AG09309 (cell line): Measurements from ENCODE around the gene FGA.

Experiments
- DNase-seq: peaks from one replicate; pipeline ENCODE4 v3.0.0-alpha.2; 2010; ENCODE audit warnings: low read depth
- H3K4me3 ChIP-seq: 2 replicates; pipeline ENCODE4 v1.5.1; 2011; ENCODE audit warnings: mild to moderate bottlenecking, low read depth, low read length, moderate library complexity; ENCODE audit not compliant: control insufficient read depth
- TF ChIP-seq, protein P1 (sequence below): IDR thresholded peaks from 2 replicates; pipeline ENCODE4 v1.5.1; 2011; ENCODE audit warnings: mild to moderate bottlenecking, low read depth, low read length, inconsistent platforms; ENCODE audit not compliant: insufficient read depth, control insufficient read depth; ENCODE audit errors: missing control alignments

FGA gene

DNA sequence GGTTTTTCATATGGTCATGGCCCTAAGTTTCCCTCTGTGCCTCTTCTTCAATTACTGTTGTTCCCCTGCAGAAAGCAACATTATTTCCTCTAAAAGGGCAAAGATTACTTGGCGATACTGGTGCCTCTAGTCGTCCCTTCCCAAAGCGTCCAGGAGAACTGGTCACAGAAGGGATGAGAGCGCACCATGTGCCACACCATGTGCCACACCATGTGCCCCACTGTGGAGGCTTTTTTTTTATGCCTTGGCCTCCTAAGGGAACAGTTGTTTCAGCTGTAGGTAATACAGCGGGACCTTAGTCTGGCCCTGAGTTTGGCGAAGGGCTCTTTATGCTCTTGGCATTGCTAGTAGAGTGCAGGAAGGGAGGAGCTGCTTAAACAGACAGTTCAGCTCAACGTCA, 33.5 kb upstream of the FGA start:
- no peak overlapping the region for H3K4me3 ChIP-seq
- TF ChIP-seq, protein P1, sequence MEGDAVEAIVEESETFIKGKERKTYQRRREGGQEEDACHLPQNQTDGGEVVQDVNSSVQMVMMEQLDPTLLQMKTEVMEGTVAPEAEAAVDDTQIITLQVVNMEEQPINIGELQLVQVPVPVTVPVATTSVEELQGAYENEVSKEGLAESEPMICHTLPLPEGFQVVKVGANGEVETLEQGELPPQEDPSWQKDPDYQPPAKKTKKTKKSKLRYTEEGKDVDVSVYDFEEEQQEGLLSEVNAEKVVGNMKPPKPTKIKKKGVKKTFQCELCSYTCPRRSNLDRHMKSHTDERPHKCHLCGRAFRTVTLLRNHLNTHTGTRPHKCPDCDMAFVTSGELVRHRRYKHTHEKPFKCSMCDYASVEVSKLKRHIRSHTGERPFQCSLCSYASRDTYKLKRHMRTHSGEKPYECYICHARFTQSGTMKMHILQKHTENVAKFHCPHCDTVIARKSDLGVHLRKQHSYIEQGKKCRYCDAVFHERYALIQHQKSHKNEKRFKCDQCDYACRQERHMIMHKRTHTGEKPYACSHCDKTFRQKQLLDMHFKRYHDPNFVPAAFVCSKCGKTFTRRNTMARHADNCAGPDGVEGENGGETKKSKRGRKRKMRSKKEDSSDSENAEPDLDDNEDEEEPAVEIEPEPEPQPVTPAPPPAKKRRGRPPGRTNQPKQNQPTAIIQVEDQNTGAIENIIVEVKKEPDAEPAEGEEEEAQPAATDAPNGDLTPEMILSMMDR: no peak
- DNase-seq: no peak

DNA sequence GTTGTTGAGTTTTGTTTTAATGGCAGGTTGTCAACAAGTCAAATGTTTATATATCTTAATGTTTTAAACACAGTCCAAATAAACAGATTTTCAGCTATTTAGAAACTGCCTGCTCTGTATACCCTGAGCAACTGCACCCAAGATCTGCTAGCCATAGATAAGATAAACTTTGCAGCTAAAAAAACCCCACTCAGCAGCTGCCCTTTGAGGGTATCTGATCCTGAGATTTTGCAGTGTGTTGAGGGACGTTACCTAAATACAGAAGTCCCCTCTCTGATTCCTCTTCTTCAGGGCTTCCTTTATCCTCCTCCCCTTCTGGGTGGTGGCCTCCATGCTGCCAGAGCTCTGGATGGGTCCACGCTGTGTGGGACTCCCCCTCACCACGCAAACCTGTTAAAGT, 32.9 kb upstream of the FGA start:
- no peak for DNase-seq
- H3K4me3 ChIP-seq: no peak overlapping the region
- TF ChIP-seq, protein P1: no peak

DNA sequence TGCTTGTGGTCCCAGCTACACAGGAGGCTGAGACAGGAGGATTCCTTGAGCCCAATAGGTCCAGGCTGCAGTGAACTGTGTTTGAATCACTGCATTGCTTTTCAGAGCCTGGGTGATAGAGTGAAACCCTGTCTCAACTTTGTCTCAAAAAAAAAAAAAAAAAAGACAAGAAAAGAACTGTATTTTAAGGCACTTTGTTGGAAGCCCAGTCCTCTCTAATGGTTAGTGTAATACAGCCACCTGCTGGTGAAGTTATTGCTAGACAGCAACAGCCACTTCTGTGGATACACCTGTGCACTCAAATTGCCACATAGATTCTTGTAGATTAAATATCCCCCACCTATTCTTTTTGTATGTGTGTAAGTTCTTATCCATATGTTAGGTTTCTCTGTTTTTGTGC, 32.1 kb upstream of the FGA start:
- TF ChIP-seq, protein P1: peak; percentile 51
- no peak for DNase-seq
- H3K4me3 ChIP-seq: no peak overlapping the region

DNA sequence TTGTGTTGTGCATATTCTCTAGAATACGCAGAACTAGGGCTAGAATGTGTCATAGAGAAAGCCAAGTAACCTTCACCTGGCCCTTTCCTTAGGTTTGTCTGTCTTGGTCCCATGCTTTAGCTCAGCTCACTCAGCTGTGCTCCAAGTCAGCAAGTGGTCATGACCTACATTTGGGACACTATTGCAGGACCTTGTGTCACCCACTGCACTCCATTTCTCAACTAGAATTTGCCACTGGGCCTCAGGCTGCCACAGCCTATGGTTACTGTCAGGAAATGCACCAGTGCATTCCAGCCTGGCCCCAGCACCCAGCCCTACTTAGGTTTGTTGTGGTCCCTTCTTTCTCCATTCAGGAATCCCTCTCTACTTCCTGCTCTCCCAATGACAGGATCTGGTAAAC, 29.6 kb upstream of the FGA start:
- TF ChIP-seq, protein P1: no peak
- no peak overlapping the region for H3K4me3 ChIP-seq
- no peak for DNase-seq

DNA sequence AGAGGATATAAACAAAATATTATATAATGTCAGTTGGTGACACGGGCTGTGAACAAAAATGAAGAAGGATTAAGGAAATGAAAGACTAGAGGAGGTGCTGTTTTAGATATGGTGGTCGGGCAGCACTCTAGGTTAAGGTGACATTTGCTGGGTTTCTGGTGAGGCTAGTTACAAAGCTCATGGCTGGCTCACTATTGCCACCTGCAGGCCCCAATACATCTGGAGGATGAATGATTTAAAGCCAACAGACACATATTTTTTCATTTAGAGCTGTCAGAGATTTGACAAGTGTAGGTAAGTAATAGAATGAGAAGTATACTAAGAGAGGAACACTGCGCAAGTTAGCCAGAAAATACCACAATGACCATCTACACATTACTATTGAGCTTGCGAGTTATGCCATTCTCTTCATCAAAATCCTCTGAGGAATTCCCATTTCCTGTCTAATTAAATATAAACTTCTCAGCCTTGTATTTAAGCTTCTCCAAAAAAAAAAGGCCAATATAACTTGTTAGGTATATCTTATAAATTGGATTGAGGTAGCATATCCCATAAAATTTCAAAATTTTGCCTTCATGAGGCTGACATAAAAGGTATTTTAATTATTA, 28.3 kb upstream of the FGA start:
- no peak overlapping the region for H3K4me3 ChIP-seq
- TF ChIP-seq, protein P1: peak; percentile 74
- DNase-seq: no peak

DNA sequence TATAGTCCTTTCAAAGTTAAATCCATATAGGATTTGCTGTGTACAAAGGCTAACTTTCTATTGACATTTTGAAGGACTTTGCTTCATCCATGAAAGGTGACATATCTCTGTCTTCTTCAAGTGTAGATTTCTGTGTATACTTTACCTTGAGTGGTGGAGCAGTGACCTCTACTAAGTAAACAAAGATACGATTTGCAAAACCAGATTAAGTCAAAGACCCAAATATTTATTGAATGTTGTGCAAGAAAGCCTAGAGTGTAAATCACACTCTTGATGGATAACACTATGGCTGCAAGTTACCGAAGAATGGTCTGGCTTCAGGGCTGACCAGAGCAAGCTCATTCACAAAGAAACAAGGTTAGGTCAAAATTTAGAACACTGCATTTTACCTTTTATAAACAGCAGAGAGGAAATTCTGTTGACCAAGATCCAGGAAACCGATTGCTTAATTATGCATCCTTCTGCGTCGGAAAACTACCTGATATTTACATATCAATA, 27.3 kb upstream of the FGA start:
- no peak for DNase-seq
- no peak overlapping the region for H3K4me3 ChIP-seq
- TF ChIP-seq, protein P1: no peak
